HG03565 (cell line): ENCODE results near the gene HCN2.

Experiments used
- ATAC-seq: cut with Tn5 transposase; IDR thresholded peaks from one replicate; pipeline ENCODE4 v1.9.1; 2021; ENCODE audit warnings: mild to moderate bottlenecking, moderate library complexity; ENCODE audit not compliant: unreplicated experiment

The HCN2 gene

GRCh38 chr19:589693-590395 is at the start of gene HCN2:
HCN2 (plus strand) TSS chr19:589881; CDS start chr19:589946, 65 bp downstream.
- ATAC-seq, result no peak

GRCh38 chr19:540867-541637 is 48.6 kb upstream of the HCN2 start:
- no peak for ATAC-seq

- no peak for ATAC-seq
Observed at GRCh38 chr19:541699-542098, 48.0 kb upstream of the HCN2 start.

DNA sequence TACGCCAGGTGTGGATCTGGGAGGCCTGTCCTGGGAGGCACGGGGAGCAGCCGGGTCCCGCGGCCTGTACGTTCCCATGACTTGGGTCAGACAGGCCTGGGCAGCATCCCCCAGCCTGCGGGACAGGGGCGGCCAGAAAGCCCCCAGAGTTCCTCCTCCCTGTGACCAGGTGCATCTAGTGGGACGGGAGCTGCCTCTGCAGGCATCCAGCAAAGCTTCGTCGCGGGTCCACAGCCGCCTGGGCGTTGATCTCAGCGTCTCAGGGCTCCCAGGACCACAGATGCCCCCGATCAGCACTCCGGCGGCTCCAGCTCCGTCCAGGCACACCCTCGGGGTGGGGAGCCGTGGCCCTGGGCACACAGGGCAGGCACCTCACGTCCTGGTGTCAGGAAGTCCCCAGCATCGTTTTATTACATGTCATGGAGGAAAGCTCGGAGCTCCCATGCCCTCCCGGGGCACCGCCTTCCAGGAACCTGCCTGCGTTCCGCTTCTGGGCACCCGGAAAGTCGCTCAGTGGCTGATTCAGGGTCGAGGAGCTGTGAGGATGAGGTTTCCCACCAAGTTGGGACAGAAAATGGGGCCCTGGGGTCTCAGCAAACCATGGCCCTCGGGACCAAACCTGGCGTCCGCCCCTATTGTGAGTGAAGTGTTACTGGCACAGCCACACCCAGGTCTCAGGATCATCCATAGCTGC is 47.4 kb upstream of the HCN2 start:
- no peak for ATAC-seq

- ATAC-seq, result no peak
Observed at GRCh38 chr19:543910-544608, 45.6 kb upstream of the HCN2 start, which contains the start of gene GZMM. GZMM (plus strand) TSS chr19:544053; CDS start chr19:544072, 19 bp downstream.

DNA sequence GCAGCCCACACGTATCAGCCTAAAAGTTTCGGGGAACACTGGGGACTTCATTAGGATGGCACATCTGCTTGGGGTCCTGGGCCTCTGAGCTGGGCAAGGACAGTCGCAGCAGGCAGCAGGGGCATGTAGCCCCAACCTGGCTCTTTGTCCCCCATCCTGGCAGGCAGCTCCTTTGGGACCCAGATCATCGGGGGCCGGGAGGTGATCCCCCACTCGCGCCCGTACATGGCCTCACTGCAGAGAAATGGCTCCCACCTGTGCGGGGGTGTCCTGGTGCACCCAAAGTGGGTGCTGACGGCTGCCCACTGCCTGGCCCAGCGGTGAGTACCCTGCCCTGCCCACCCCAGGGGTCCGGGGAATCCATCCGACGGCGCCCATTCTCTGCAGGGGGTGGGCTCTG is 42.6 kb upstream of the HCN2 start:
- no peak for ATAC-seq

DNA sequence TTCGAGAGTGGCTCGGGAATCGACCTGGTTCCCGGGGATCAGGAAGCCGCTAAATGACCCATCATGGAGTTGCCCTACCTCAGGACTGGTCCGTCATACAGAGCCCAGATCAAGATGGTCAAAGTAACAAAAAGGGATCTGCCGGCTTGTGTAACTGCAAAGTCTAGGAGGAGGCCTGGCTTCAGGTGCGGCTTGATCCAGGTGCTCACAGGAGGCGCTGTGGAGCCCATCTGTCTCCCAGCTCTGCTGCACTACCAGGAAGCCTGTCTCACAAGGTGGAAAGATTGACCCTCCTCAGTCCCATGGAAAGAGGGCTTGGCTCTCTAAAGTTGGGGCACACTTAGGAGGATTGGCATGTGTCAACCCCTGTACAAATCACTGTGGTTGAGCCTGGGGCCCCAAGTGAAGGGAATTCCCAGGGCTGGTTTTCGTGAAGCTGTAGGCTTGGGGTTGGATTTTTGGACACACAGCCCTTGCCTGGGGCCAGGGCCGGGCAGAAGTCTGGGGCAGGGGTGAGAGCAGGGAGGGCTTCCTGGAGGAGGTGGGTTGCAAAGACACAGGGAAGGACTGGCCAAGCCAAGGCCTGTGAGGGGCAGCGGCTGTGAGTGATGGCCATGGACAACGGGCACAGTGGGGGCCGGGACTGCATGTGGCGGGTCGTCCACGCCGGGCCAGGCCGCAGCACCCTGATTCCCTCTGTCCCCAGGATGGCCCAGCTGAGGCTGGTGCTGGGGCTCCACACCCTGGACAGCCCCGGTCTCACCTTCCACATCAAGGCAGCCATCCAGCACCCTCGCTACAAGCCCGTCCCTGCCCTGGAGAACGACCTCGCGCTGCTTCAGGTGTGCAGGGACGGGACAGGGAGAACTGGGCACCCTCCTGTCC is 41.6 kb upstream of the HCN2 start:
- ATAC-seq, result no peak

DNA sequence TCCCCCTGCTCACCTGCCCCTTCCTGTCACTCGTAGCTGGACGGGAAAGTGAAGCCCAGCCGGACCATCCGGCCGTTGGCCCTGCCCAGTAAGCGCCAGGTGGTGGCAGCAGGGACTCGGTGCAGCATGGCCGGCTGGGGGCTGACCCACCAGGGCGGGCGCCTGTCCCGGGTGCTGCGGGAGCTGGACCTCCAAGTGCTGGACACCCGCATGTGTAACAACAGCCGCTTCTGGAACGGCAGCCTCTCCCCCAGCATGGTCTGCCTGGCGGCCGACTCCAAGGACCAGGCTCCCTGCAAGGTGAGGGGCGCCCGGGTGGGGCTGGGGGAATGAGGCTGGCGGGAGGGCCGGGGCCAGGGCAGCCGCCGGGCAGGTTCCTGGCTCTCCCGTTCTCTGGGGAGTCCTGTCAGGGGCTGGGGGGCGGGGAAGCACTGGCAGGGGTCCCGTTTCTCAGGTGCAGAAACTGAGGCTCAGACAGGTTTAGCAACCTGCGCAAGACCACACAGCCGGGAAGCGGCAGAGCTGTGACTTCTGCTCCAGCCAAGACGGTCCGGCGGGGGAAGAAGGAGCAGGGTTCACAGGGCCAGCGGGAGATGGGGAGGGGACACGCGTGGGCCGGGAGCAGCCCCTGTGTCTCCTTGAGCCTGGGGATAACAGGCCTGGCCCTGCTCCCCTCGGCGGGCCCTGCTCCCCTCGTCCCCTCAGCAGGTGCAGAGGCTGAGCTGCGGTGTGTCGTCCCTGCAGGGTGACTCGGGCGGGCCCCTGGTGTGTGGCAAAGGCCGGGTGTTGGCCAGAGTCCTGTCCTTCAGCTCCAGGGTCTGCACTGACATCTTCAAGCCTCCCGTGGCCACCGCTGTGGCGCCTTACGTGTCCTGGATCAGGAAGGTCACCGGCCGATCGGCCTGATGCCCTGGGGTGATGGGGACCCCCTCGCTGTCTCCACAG is 40.5 kb upstream of the HCN2 start:
- no peak for ATAC-seq

DNA sequence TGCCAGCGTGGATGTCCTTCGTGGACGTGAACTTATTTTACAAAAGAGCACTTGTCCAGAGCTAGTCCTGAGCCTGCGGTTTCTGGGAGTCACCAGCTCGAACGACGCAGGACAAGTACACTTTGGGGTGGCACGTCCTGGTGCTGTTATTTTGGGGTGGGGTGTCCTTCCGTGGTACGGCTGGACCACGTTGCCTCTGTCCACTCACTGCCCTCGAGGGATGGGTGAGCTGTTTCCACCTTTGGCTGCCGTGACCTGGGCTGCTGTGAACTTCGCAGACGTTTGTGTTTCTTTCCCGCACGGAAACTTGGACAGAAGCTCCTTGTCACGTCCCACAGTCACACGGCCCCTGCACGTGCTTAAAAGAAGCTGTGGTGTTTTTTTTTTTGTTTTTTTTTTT is 34.9 kb upstream of the HCN2 start:
- no peak for ATAC-seq

DNA sequence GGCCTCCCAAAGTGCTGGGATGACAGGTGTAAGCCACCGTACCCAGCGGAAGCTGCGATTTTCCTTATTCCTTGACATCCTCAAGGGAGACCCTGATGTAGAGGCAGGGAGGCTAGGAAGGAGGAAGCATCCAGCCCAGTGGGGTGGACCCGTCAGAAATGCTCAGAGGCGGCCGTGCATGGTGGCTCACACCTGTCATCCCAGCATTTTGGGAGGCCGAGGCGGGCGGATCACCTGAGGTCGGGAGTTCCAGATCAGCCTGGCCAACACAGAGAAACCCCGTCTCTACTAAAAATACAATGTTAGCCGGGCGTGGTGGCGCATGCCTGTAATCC is 34.2 kb upstream of the HCN2 start:
- no peak for ATAC-seq

GRCh38 chr19:556611-557382 is 32.9 kb upstream of the HCN2 start:
- ATAC-seq, result no peak

DNA sequence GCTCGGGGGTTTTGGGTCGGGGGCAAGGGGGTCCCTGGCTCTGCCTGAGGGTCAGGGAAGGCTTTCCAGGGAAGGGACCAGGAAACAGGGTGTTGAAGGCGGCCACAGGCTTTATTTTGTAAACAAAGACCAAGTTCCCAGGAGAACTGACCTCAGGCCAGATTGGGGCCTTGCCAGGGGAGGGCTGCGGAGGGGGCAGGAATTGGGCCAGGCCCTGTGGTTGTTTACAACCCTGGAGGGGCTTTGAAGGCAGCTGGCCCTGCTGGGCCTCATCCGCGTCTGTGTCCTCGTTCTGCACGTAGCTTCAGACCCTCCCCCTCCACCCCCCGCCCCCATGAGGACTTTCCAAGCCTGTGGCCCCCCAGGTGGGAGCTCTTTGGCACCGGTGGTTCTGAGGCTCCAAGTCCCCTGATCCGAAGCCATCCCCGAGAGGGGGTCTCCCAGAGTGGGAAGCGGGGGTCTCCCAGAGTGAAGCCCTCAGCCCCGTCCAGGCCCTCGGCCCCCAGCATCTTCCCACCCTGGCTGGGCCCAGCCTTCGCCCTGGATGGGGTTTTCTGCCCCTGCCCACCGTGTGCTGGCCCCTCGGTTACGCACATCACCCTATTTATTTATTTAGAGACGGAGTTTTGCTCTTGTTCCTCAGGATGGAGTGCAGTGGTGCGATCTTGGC is 30.8 kb upstream of the HCN2 start:
- no peak for ATAC-seq

GRCh38 chr19:560121-560520 is 29.6 kb upstream of the HCN2 start:
- no peak for ATAC-seq

- ATAC-seq, result no peak
Observed at GRCh38 chr19:566403-566802, 23.3 kb upstream of the HCN2 start.

DNA sequence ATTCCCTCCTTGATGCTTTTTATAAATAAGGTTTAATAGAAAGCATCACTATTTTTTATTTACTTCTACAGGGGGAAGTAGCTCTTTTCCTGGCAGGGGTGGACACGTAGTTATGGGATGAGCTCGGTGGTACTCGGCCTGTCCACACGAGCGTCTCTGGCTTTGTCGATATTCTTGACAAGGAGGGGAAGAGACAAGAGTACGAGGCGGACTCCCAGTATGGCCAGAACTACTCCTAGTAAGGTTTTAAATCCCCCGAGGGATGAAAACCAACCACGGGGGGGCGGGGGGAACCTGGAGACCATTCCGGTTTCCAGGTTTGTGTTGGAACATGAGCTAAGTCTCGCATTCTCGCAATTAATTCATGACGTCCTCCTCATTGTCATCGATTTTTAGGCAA is 22.8 kb upstream of the HCN2 start:
- ATAC-seq, result no peak

- no peak for ATAC-seq
Observed at GRCh38 chr19:567296-567900, 22.3 kb upstream of the HCN2 start.

GRCh38 chr19:570251-570686 is 19.4 kb upstream of the HCN2 start:
- ATAC-seq, result no peak
